Ovary (tissue), 9 donors: ENCODE results near the gene CKAP4. TPM values are rescaled to one million over a fixed set of nuclear protein-coding genes. Genes with fewer than 3 reads are reported as not detected.

Experiments
- DNase-seq, 5 donors: peaks; one replicate each; pipeline ENCODE4 v3.0.0-alpha.2; 2019 to 2020
- H3K27ac ChIP-seq, 2 donors: fragments of 200-600 bp; one replicate each; pipeline versions ENCODE4 v1.5.1 to v1.8.0; 2019 to 2022
- H3K27me3 ChIP-seq: fragments of 200-600 bp; one replicate; pipeline ENCODE4 v1.8.0; 2022
- H3K36me3 ChIP-seq: fragments of 200-600 bp; sonication (generic); one replicate; pipeline ENCODE4 v1.5.1; 2019
- H3K4me1 ChIP-seq: one replicate; pipeline ENCODE4 v1.8.1; 2013; ENCODE audit warnings: mild to moderate bottlenecking, moderate library complexity; ENCODE audit not compliant: insufficient read depth
- H3K4me3 ChIP-seq: fragments of 200-600 bp; sonication (generic); one replicate; pipeline ENCODE4 v1.5.1; 2017
- H3K9me3 ChIP-seq, 2 donors: fragments of 200-600 bp in 1 of 2; sonication (generic) in 1 of 2; one replicate each; pipeline versions ENCODE4 v1.5.1 to v1.8.1; 2013 to 2019; ENCODE audit warnings: mild to moderate bottlenecking in 1 of 2, moderate library complexity in 1 of 2
- EP300 ChIP-seq: sonication (generic); formaldehyde crosslinking; IDR thresholded peaks from one replicate; pipeline ENCODE4 v1.6.1; 2017; ENCODE audit warnings: antibody characterized with exemption
- POLR2A ChIP-seq: fragments of 450-650 bp; IDR thresholded peaks from one replicate; pipeline ENCODE4 v1.6.1; 2017; ENCODE audit warnings: antibody characterized with exemption, mild to moderate bottlenecking, moderate library complexity
- WGBS, 3 donors: extraction: QIAGEN DNeasy Blood & Tissue Kit in 1 of 3; methylation state at CpG; one replicate each; pipeline versions ENCODE4 v1.1.5 to v1.1.7; 2013 to 2017; 5-methylcytosine and 5-hydroxymethylcytosine counted together
- intact Hi-C, 4 donors: fragments of 100-400 bp; cut with DNase I; formaldehyde crosslinking; loops; one replicate each; pipeline versions ENCODE4 v1.11.0 to v1.15.1; 2022 to 2023
- polyA plus RNA-seq, 2 donors: library from polyadenylated mRNA; stranded (reverse); fragments of 200-250 nt in 1 of 2; fragments of 350-450 nt in 1 of 2; fragmentation: Illumina TruSeq in 1 of 2; extraction: RNeasy Lipid Tissue Mini Kit (QIAGEN cat#74804) in 1 of 2; gene quantifications; one replicate each; pipeline ENCODE4 v1.2.3, GENCODE V29; 2013 to 2014
- total RNA-seq, 7 donors: library from RNA; depleted of rRNA in 2 of 7; stranded (reverse); fragments of >200 nt in 2 of 7; fragmentation: NEBNext Ultra II Directional in 3 of 7; extraction: Animal tissue kit (Norgen Biotek cat#: 25700) in 3 of 7; gene quantifications; one replicate each; pipeline versions ENCODE4 v1.1.0 to v1.2.4, GENCODE V29; 2016 to 2023
- TF ChIP-seq, protein P1 (sequence below), 3 donors: fragments of 450-650 bp in 2 of 3; fragments of 200-600 bp in 1 of 3; IDR thresholded peaks; one replicate each; pipeline versions ENCODE4 v1.5.1 to v1.8.0; 2016 to 2022; ENCODE audit warnings: antibody characterized with exemption in 3 of 3, mild to moderate bottlenecking in 1 of 3
- donor health status: DM: no; HTN: no; CAD: no; lungs with moderate emphysema.
- donor health status: DM: no; HTN: no; CAD: no.
- donor health status: Bipolar disorder and iron deficiency.
- donor health status: DM: yes; HTN: yes; CAD: no.
- donor health status: DM: no; HTN: no; CAD: no.
- donor health status: DM: yes; HTN: yes; CAD: no.

CKAP4 gene
- total and polyA plus RNA-seq, 9 donors: 26.4 to 87.4 (median 55.4) TPM

DNA sequence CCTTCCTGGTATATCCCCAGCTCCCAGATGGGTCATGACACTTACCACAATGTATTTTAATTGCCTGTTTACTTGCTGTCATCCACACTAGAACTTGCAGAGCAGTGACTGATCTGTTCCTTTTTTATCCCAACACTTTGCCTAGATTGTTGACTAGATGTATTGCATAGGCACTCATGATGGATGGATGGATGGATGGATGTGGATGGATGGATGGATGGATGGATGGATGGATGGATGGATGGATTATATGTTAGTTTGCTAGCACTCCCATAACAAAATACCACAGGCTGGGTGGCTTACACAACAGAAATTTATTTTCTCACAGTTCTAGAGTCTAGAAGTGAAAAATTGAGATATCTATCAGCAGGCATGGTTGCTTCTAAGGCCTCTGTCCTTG is 8.7 kb upstream of the CKAP4 start:
- intact Hi-C loops: no loop called here
- Histone ChIP-seq H3K9me3 (no peaks in the 10 kb centered on the region), H3K27me3 (no peaks in the 10 kb centered on the region), H3K4me3 (no peak overlapping the region), H3K36me3 (no peaks in the 10 kb centered on the region), H3K27ac (no peak overlapping the region), H3K4me1 (no peaks in the 10 kb centered on the region)
- DNase-seq: no peak
- TF ChIP-seq EP300 (no peak), POLR2A (no peak)
- TF ChIP-seq, protein P1, sequence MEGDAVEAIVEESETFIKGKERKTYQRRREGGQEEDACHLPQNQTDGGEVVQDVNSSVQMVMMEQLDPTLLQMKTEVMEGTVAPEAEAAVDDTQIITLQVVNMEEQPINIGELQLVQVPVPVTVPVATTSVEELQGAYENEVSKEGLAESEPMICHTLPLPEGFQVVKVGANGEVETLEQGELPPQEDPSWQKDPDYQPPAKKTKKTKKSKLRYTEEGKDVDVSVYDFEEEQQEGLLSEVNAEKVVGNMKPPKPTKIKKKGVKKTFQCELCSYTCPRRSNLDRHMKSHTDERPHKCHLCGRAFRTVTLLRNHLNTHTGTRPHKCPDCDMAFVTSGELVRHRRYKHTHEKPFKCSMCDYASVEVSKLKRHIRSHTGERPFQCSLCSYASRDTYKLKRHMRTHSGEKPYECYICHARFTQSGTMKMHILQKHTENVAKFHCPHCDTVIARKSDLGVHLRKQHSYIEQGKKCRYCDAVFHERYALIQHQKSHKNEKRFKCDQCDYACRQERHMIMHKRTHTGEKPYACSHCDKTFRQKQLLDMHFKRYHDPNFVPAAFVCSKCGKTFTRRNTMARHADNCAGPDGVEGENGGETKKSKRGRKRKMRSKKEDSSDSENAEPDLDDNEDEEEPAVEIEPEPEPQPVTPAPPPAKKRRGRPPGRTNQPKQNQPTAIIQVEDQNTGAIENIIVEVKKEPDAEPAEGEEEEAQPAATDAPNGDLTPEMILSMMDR (IDR thresholded peaks at IDR 0.05): no peak

- H3K9me3 ChIP-seq: no peaks in the 10 kb centered on the region
- TF ChIP-seq, protein P1 (IDR thresholded peaks at IDR 0.05): no peak
- TF ChIP-seq EP300 (no peak), POLR2A (no peak)
- WGBS, 3 donors: 34 to 55% (median 37%) methylated on average over 5 of the region's 5 CpGs
- no peaks in the 10 kb centered on the region for H3K36me3 ChIP-seq
- no peak overlapping the region for H3K27ac ChIP-seq
- H3K4me3 ChIP-seq: no peak overlapping the region
- no peaks in the 10 kb centered on the region for H3K4me1 ChIP-seq
- intact Hi-C loops: no loop called here
- no peak for DNase-seq
- H3K27me3 ChIP-seq: no peaks in the 10 kb centered on the region
These were observed 8.1 kb upstream of the CKAP4 start for GRCh38 chr12:106255952-106256351.

GRCh38 chr12:106255493-106255892 is 7.7 kb upstream of the CKAP4 start:
- H3K9me3 ChIP-seq: no peaks in the 10 kb centered on the region
- H3K4me3 ChIP-seq: no peak overlapping the region
- no peaks in the 10 kb centered on the region for H3K36me3 ChIP-seq
- no peaks in the 10 kb centered on the region for H3K4me1 ChIP-seq
- no peak for TF ChIP-seq EP300
- intact Hi-C loops: no loop called here
- WGBS, 3 donors: 89 to 93% (median 91%) methylated on average over 3 of the region's 3 CpGs
- H3K27me3 ChIP-seq: no peaks in the 10 kb centered on the region
- no peak for DNase-seq
- H3K27ac ChIP-seq: no peak overlapping the region

- WGBS, 3 donors: 90 to 96% (median 92%) methylated on average over 3 of the region's 3 CpGs
- intact Hi-C loops: no loop called here
These were observed 6.9 kb upstream of the CKAP4 start for GRCh38 chr12:106254724-106255123.

More at GRCh38 chr12:106254724-106255123, 6.9 kb upstream of the CKAP4 start:
- no peak for DNase-seq
- no peaks in the 10 kb centered on the region for H3K9me3 ChIP-seq
- no peak overlapping the region for H3K27ac ChIP-seq
- H3K4me3 ChIP-seq: no peak overlapping the region
- no peaks in the 10 kb centered on the region for H3K27me3 ChIP-seq
- TF ChIP-seq, protein P1 (IDR thresholded peaks at IDR 0.05): no peak
- TF ChIP-seq POLR2A (no peak), EP300 (no peak)
- H3K36me3 ChIP-seq: no peaks in the 10 kb centered on the region
- H3K4me1 ChIP-seq: peaks cover 2% of the 10 kb centered on the region
